Uterus (tissue), 4 donors: ENCODE results near the gene PCDHB13. TPM values are rescaled to one million over a fixed set of nuclear protein-coding genes. Genes with fewer than 3 reads are reported as not detected.
"Not testable (repeated sequence)": the region's sequence is repeated elsewhere in the genome, so short reads cannot be mapped to it uniquely, and the experiment has no call there.

Experiments
- DNase-seq, 2 donors: peaks; one replicate each; pipeline ENCODE4 v3.0.0-alpha.2; 2019 to 2020
- H3K27ac ChIP-seq, 2 donors: fragments of 200-600 bp; sonication (generic); 1 replicate in 1 of 2; 2 replicates in 1 of 2; pipeline ENCODE4 v1.5.1; 2016 to 2018
- H3K27me3 ChIP-seq, 2 donors: fragments of 200-600 bp; sonication (generic); one replicate each; pipeline ENCODE4 v1.5.1; 2018 to 2019; ENCODE audit warnings: control low read depth in 1 of 2
- H3K36me3 ChIP-seq, 2 donors: fragments of 200-600 bp; sonication (generic); one replicate each; pipeline ENCODE4 v1.5.1; 2019; ENCODE audit warnings: control low read depth in 1 of 2
- H3K4me1 ChIP-seq, 2 donors: fragments of 200-600 bp; sonication (generic); one replicate each; pipeline ENCODE4 v1.5.1; 2018 to 2019; ENCODE audit warnings: control low read depth in 1 of 2
- H3K4me3 ChIP-seq, 2 donors: fragments of 200-600 bp; sonication (generic); 1 replicate in 1 of 2; 2 replicates in 1 of 2; pipeline ENCODE4 v1.5.1; 2018 to 2019; ENCODE audit warnings: mild to moderate bottlenecking in 1 of 2
- H3K9me3 ChIP-seq, 2 donors: fragments of 200-600 bp; sonication (generic); one replicate each; pipeline ENCODE4 v1.5.1; 2019; ENCODE audit warnings: control low read depth in 1 of 2
- CTCF ChIP-seq, 4 experiments: fragments of 200-600 bp in 2 of 4; fragments of 450-650 bp in 2 of 4; sonication (generic) in 2 of 4; IDR thresholded peaks; one replicate each; pipeline ENCODE4 v1.5.1; 2016 to 2019; ENCODE audit warnings: antibody characterized with exemption in 4 of 4, mild to moderate bottlenecking in 2 of 4, moderate library complexity in 1 of 4
- POLR2A ChIP-seq, 2 donors: fragments of 450-650 bp; IDR thresholded peaks; one replicate each; pipeline ENCODE4 v1.6.1; 2016; ENCODE audit warnings: antibody characterized with exemption in 2 of 2, mild to moderate bottlenecking in 1 of 2, moderate library complexity in 1 of 2
- intact Hi-C: fragments of 100-400 bp; cut with DNase I; formaldehyde crosslinking; loops from one replicate; pipeline ENCODE4 v1.15.1; 2023; ENCODE audit warnings: low total_unique reads
- total RNA-seq, 4 donors: library from RNA; depleted of rRNA in 3 of 4; stranded (reverse); fragments of >200 nt in 3 of 4; gene quantifications; one replicate each; pipeline versions ENCODE4 v1.1.0 to v1.2.4, GENCODE V29; 2014 to 2023
- donor health status: DM: yes; HTN: yes; CAD: no.

Gene PCDHB13
- 10 to 100 TPM in 1 of 4 donors, 1 to 10 TPM in 3; 6.2 to 26.1 (median 8.5) TPM for total RNA-seq

GRCh38 chr5:141213656-141214339, at the start of gene PCDHB13:
TSS of gene PCDHB13 (plus strand) at chr5:141213919. CDS start at chr5:141214124, 205 bp downstream.
- H3K27me3 ChIP-seq, H3K4me1 ChIP-seq, intact Hi-C loops, H3K36me3 ChIP-seq, H3K27ac ChIP-seq, H3K4me3 ChIP-seq: not testable (repeated sequence)
- DNase-seq, result peak; percentile 27 to 34
- peaks cover 0 to 57% of the 10 kb centered on the region in 2 donors for H3K9me3 ChIP-seq
- TF ChIP-seq CTCF (IDR thresholded peaks at IDR 0.05), result peak in 1 of 4 experiments; percentile 11

GRCh38 chr5:141172381-141173204, 41.1 kb upstream of the PCDHB13 start, which contains the start of gene PCDHB7:
TSS of gene PCDHB7 (plus strand) at chr5:141172644. CDS start at chr5:141172836, 192 bp downstream.
- Histone ChIP-seq H3K4me3 (peak within 1 kb of the TSS in 1 of 2 donors; percentile 5), H3K27me3 (peaks cover 0 to 5% of the 10 kb centered on the region in 2 donors), H3K36me3 (no peaks in the 10 kb centered on the region), H3K27ac (no peak within 1 kb of the TSS), H3K4me1 (no peaks in the 10 kb centered on the region), H3K9me3 (peaks cover 3 to 29% of the 10 kb centered on the region in 2 donors)
- intact Hi-C loops, result no loop called here
- peak in 1 of 2 donors; percentile 34 for DNase-seq
- no peak for TF ChIP-seq POLR2A (IDR thresholded peaks at IDR 0.05)
- TF ChIP-seq CTCF (IDR thresholded peaks at IDR 0.05), result peak in 1 of 4 experiments; percentile 25

- H3K4me3 ChIP-seq, H3K36me3 ChIP-seq, intact Hi-C loops, DNase-seq, H3K4me1 ChIP-seq, H3K27ac ChIP-seq, H3K27me3 ChIP-seq: not testable (repeated sequence)
- H3K9me3 ChIP-seq, result peaks cover 3 to 38% of the 10 kb centered on the region in 2 donors
Measured at GRCh38 chr5:141174291-141175104, 39.2 kb upstream of the PCDHB13 start.

GRCh38 chr5:141175933-141176332, 37.8 kb upstream of the PCDHB13 start:
- DNase-seq, result no peak
- intact Hi-C loops, result no loop called here
- Histone ChIP-seq H3K4me3 (no peak overlapping the region), H3K27ac (no peak overlapping the region), H3K27me3 (peaks cover 0 to 5% of the 10 kb centered on the region in 2 donors), H3K9me3 (peaks cover 3 to 38% of the 10 kb centered on the region in 2 donors), H3K36me3 (no peaks in the 10 kb centered on the region), H3K4me1 (no peaks in the 10 kb centered on the region)
- TF ChIP-seq CTCF (IDR thresholded peaks at IDR 0.05) (no peak), POLR2A (IDR thresholded peaks at IDR 0.05) (no peak)

GRCh38 chr5:141177577-141178191, 36.0 kb upstream of the PCDHB13 start, which contains the start of gene PCDHB8:
TSS of gene PCDHB8 (plus strand) at chr5:141177790. CDS start at chr5:141178035, 245 bp downstream.
- H3K9me3 ChIP-seq, result peaks cover 3 to 42% of the 10 kb centered on the region in 2 donors
- H3K36me3 ChIP-seq, H3K4me3 ChIP-seq, DNase-seq, H3K27me3 ChIP-seq, H3K27ac ChIP-seq, H3K4me1 ChIP-seq, intact Hi-C loops: not testable (repeated sequence)

GRCh38 chr5:141179371-141179770, 34.3 kb upstream of the PCDHB13 start:
- H3K4me3 ChIP-seq, H3K27ac ChIP-seq, intact Hi-C loops, H3K27me3 ChIP-seq, DNase-seq, H3K36me3 ChIP-seq, H3K4me1 ChIP-seq: not testable (repeated sequence)
- peaks cover 3 to 54% of the 10 kb centered on the region in 2 donors for H3K9me3 ChIP-seq

- H3K27ac ChIP-seq, H3K4me3 ChIP-seq, intact Hi-C loops, H3K36me3 ChIP-seq, DNase-seq, H3K4me1 ChIP-seq, H3K27me3 ChIP-seq: not testable (repeated sequence)
- H3K9me3 ChIP-seq, result peaks cover 3 to 56% of the 10 kb centered on the region in 2 donors
Measured at GRCh38 chr5:141179876-141180275, 33.8 kb upstream of the PCDHB13 start.
